Esophagus (tissue), 2 donors: ENCODE measurements around the gene IFT80. TPM values are rescaled to one million over a fixed set of nuclear protein-coding genes. Genes with fewer than 3 reads are reported as not detected.

Experiments
- H3K27ac ChIP-seq, 2 donors: one replicate each; pipeline ENCODE4 v1.5.1; 2013; ENCODE audit warnings: low read depth in 2 of 2, mild to moderate bottlenecking in 2 of 2, inconsistent platforms in 1 of 2, low read length in 1 of 2, moderate library complexity in 1 of 2
- H3K27me3 ChIP-seq, 2 donors: one replicate each; pipeline ENCODE4 v1.6.1; 2013; ENCODE audit warnings: low read length in 2 of 2, control low read depth in 1 of 2, mild to moderate bottlenecking in 1 of 2; ENCODE audit not compliant: insufficient read depth in 2 of 2, control insufficient read depth in 1 of 2
- H3K36me3 ChIP-seq, 2 donors: one replicate each; pipeline ENCODE4 v1.6.1; 2013; ENCODE audit warnings: low read length in 1 of 2; ENCODE audit not compliant: control insufficient read depth in 2 of 2, insufficient read depth in 2 of 2
- H3K4me1 ChIP-seq, 2 donors: one replicate each; pipeline ENCODE4 v1.6.1; 2013; ENCODE audit warnings: low read length in 1 of 2; ENCODE audit not compliant: control insufficient read depth in 2 of 2, insufficient read depth in 2 of 2
- H3K4me3 ChIP-seq, 2 donors: one replicate each; pipeline ENCODE4 v1.5.1; 2013; ENCODE audit warnings: low read length in 2 of 2, mild to moderate bottlenecking in 2 of 2, low read depth in 1 of 2, moderate library complexity in 1 of 2
- H3K9me3 ChIP-seq, 2 donors: one replicate each; pipeline ENCODE4 v1.6.1; 2013; ENCODE audit warnings: mild to moderate bottlenecking in 2 of 2, low read depth in 1 of 2, low read length in 1 of 2, moderate library complexity in 1 of 2; ENCODE audit not compliant: control insufficient read depth in 2 of 2, insufficient read depth in 1 of 2
- WGBS, 2 donors: extraction: QIAGEN DNeasy Blood & Tissue Kit; methylation state at CpG; one replicate each; pipeline ENCODE4 v1.1.7; 2013; 5-methylcytosine and 5-hydroxymethylcytosine counted together
- polyA plus RNA-seq, 2 donors: library from polyadenylated mRNA; stranded (reverse); fragments of 200-250 nt; gene quantifications; one replicate each; pipeline ENCODE4 v1.2.3, GENCODE V29; 2013
- donor health status: healthy with polysubstance abuse.
- donor health status: Bipolar disorder and iron deficiency.

The IFT80 gene
- polyA plus RNA-seq, 2 donors = 9.2 to 20.5 TPM

DNA sequence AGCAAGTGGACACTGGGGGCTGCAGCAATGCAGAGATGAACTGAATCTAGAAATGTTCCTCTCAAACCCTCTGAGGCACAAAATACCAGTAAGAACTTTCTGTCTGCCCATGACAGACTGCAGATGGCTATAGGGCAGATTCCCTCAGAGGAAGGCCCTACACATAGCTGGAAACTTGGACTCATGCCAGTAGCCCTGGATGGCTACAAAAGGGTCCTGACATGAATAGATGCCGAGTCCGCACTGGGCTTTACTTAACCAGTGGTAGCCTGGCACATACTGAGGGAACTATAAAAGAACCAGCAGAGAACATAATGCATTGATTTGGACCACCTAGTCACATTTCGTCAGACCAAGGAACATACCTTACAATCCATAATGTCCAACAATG, 107.1 kb downstream of the IFT80 start:
- WGBS, 2 donors = 90 to 93% methylated on average over 3 of the region's 3 CpGs
- Histone ChIP-seq H3K4me1 (no peaks in the 10 kb centered on the region), H3K36me3 (no peaks in the 10 kb centered on the region), H3K4me3 (no peak overlapping the region), H3K27ac (no peak overlapping the region), H3K27me3 (no peaks in the 10 kb centered on the region), H3K9me3 (no peaks in the 10 kb centered on the region)

DNA sequence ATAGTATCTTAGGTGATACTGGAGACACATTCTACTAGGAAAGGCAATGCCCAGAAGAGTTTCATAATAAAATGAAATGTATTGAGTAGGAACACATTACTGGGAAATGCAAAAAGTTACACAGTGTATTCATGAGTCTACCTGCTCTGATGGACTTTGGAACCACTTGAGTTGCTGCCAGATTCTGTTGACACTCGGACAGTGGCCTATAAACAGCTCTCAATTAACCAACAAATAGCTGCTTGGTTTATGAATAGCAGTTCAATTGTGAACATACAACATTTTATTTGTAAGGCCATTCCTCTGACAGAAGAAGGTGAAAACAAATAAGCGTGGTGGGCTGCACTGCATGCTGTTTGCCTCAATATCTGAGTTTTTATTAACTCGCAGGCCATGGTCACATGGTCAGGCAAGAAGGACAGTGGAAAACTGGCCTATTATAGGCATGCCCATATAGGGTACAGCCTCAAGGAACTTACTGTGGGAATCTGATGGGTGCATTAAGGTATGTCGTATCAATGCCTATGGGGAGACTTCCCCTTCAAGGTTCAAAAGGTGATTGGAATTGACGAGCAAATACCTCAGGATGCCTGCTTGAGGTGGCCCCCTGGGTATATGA, 107.6 kb downstream of the IFT80 start:
- H3K27me3 ChIP-seq = no peaks in the 10 kb centered on the region
- no peaks in the 10 kb centered on the region for H3K4me1 ChIP-seq
- H3K36me3 ChIP-seq = no peaks in the 10 kb centered on the region
- H3K4me3 ChIP-seq = no peak overlapping the region
- H3K9me3 ChIP-seq = no peaks in the 10 kb centered on the region
- no peak overlapping the region for H3K27ac ChIP-seq
- 83 to 95% methylated on average over 5 of the region's 5 CpGs for WGBS, 2 donors

DNA sequence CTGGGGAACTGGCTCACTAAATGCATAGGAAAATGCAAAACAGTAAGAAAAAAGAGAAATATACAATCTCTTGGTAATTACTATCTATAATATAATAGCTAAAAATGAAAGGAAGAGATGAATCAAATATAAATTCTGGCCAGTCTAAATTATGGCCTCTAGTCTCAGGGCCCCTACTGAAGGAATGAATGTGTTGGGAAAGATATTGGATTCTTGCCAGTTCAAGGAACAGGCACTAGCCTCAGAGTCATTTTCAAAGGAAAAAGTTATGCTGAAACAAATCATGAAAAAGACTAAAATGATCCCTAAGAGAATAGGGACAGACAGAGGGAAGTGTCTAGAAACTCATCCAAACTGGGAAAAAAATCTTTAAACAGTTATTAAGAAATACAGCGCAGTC, 111.4 kb downstream of the IFT80 start:
- no peak overlapping the region for H3K27ac ChIP-seq
- no peaks in the 10 kb centered on the region for H3K36me3 ChIP-seq
- no peaks in the 10 kb centered on the region for H3K27me3 ChIP-seq
- no peaks in the 10 kb centered on the region for H3K4me1 ChIP-seq
- 95% methylated on average over 1 of the region's 1 CpG for WGBS, 2 donors
- H3K9me3 ChIP-seq = no peaks in the 10 kb centered on the region
- no peak overlapping the region for H3K4me3 ChIP-seq

DNA sequence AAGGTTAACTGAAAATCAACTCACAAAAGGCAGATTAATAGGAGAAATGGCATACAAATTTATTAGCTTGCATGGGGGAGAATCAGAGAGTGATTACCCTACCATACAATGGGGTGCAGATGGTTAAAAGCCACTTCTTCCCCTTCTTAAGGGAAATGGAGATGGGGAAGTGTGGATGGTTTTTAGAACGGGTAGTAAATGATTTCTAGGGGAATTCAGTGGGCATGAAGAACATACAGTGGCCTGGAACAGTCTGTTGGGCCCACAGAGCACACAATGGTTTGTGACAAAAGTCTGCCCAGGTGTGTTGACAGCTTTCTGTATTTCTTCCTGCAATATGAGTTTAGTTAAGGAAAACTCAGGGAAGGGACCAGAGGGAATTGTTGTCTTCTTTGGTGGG, 112.8 kb downstream of the IFT80 start:
- no peaks in the 10 kb centered on the region for H3K36me3 ChIP-seq
- H3K4me1 ChIP-seq = no peaks in the 10 kb centered on the region
- H3K27ac ChIP-seq = no peak overlapping the region
- no peak overlapping the region for H3K4me3 ChIP-seq
- H3K27me3 ChIP-seq = no peaks in the 10 kb centered on the region
- WGBS, 2 donors = 78 to 88% methylated on average over 1 of the region's 1 CpG
- no peaks in the 10 kb centered on the region for H3K9me3 ChIP-seq

DNA sequence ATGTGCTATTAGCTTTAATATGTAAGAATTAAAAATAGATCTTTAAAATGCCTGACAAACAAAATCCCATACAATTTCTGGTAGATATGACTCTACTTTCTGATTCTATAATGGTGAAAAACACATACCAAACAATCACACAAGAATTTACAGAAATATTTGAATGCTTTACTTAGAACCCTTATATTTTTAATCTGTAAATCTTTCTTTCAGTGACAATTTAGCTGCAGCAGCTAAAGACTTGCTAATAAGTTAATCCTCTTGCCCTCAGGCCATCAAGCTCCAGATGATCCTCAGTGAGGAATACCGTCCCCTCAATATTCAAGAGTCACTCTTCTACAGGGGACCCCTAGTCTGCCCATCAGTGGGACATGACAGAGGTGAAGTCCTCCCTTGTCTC, 118.2 kb downstream of the IFT80 start:
- H3K27me3 ChIP-seq = no peaks in the 10 kb centered on the region
- 96 to 99% methylated on average over 1 of the region's 1 CpG for WGBS, 2 donors
- no peak overlapping the region for H3K4me3 ChIP-seq
- H3K4me1 ChIP-seq = no peaks in the 10 kb centered on the region
- no peaks in the 10 kb centered on the region for H3K9me3 ChIP-seq
- H3K27ac ChIP-seq = no peak overlapping the region
- H3K36me3 ChIP-seq = no peaks in the 10 kb centered on the region

DNA sequence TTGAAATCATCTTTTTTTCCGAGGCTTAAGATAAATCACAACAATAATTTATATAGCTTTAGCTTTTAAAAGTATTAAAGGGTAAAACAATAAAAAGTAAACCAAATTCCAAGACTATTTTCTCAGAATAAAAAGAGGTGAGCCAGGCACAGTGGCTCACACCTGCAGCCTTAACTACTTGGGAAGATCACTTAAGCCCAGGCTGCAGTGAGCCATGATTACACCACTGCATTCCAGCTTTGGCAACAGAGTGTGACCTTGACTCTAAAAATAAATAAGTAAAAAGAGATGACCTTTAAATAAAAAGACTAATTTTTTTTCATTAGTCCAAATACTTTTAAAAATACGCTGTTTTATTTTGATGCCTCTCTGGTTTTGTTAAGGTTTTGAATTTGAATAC, 119.4 kb downstream of the IFT80 start:
- no peaks in the 10 kb centered on the region for H3K36me3 ChIP-seq
- WGBS, 2 donors = 72 to 85% methylated on average over 2 of the region's 2 CpGs

DNA sequence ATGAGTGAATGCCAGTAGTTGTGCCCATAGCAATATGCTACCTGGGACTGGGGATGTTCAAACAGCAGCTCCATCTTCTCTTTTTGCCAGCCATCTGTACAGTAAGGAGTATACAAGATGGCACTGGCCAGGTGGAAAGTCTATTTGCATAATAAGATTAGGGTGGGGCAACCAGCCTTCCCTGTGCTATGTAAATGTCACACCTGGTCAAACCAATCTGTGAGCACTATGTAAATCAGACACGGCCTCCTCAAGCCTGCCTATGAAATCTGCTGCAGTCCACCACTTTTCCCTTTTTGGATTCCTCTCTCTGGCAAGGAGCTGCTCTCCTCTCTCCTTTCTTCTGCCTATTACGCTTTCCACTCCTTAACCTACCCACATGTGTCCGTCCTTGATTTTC, 120.8 kb downstream of the IFT80 start:
- Histone ChIP-seq H3K27ac (no peak overlapping the region), H3K27me3 (no peaks in the 10 kb centered on the region), H3K4me1 (no peaks in the 10 kb centered on the region), H3K9me3 (no peaks in the 10 kb centered on the region), H3K36me3 (no peaks in the 10 kb centered on the region), H3K4me3 (no peak overlapping the region)
- WGBS, 2 donors = 98 to 99% methylated on average over 3 of the region's 3 CpGs

More for the DNA sequence above, 119.4 kb downstream of the IFT80 start:
- Histone ChIP-seq H3K27ac (no peak overlapping the region), H3K27me3 (no peaks in the 10 kb centered on the region), H3K4me1 (no peaks in the 10 kb centered on the region), H3K9me3 (no peaks in the 10 kb centered on the region), H3K4me3 (no peak overlapping the region)

DNA sequence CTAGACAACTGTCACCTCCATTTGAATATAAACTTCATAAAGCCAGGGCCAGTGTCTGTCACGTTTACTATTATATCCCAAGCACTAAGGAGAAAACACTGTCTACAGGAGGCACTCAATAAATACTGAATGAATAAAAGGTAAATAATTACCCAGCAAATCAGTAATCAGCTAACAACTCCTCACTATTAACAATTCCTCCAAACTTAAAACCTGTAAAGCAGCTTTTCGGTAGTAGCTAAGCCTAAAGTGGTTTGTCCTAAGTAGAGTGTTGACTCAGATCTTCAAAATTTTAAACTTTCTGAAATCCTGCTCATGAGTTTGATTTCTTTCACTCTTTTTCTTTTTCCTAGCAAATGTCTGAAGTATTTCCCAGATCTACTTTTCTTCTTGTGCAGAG, 133.9 kb downstream of the IFT80 start:
- Histone ChIP-seq H3K27ac (no peak overlapping the region), H3K4me1 (no peaks in the 10 kb centered on the region), H3K36me3 (no peaks in the 10 kb centered on the region), H3K27me3 (no peaks in the 10 kb centered on the region), H3K4me3 (no peak overlapping the region), H3K9me3 (no peaks in the 10 kb centered on the region)
- 79 to 82% methylated on average over 2 of the region's 2 CpGs for WGBS, 2 donors

DNA sequence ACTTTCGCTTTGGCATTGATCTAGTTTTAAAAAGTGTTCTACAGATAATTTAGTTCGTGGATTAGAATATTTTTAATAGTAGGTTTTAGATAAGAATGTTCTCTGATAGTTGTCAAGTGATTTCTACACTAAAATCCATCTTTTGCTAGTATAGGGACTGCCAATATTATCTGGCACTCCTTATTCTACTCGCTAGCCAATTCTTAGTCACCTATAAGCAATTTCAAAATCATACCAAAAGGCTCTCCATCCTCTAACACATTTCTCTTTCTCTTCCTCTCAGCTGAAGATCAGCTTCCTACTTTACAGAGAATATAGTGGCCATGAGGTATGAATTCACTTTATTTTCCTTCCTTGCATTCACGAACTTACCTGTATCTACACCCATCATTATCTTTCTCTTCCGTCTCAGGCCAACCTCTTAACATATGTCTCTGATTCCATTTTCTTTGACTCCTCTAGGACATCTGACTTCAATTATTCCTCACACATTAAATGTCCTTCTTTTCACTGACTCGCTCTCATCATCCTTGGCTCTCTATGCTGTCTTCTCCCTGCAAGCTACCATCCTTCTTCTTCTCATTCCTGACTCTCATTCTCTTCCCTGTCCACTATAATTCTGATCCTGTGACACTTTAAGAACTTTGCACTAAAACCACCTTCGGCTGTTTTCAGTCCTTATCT, 138.3 kb downstream of the IFT80 start:
- Histone ChIP-seq H3K4me3 (no peak overlapping the region), H3K36me3 (no peaks in the 10 kb centered on the region), H3K27me3 (no peaks in the 10 kb centered on the region), H3K27ac (no peak overlapping the region), H3K9me3 (no peaks in the 10 kb centered on the region), H3K4me1 (no peaks in the 10 kb centered on the region)
- 83 to 86% methylated on average over 7 of the region's 7 CpGs for WGBS, 2 donors

DNA sequence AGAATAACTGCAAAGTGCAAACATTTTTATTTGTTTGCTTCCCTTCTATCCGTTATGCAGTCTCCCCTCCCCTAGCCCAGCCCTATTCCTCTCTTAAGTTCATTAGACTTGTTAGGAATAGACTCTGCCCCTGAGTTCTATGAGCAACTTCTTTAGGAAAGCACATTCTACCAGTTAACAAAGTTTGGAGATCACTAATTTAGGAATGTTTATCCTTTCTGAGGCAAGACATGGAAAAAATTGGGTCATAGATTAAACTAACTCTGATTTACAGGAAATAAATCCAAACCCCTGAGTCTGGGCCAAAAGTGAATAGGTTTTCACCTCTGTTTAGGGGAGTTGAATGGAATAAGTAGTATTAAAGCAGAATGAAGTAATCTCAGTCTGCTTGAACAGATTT, 139.4 kb downstream of the IFT80 start:
- no peaks in the 10 kb centered on the region for H3K9me3 ChIP-seq
- H3K27ac ChIP-seq = no peak overlapping the region
- no peaks in the 10 kb centered on the region for H3K27me3 ChIP-seq
- no peak overlapping the region for H3K4me3 ChIP-seq
- H3K36me3 ChIP-seq = no peaks in the 10 kb centered on the region
- H3K4me1 ChIP-seq = no peaks in the 10 kb centered on the region
- 75 to 78% methylated on average over 1 of the region's 1 CpG for WGBS, 2 donors
